DOHH2 (cell line): Measurements from ENCODE around the gene CDY2B.
"Not testable (repeated sequence)": the region's sequence is repeated elsewhere in the genome, so short reads cannot be mapped to it uniquely, and the experiment has no call there.

Experiments
- EZH2phosphoT487 ChIP-seq: fragments of 200-600 bp; sonication (generic); IDR thresholded peaks from 2 replicates; pipeline ENCODE4 v1.6.1; 2017; ENCODE audit warnings: borderline replicate concordance, mild to moderate bottlenecking, antibody characterized with exemption, low read length, moderate library complexity, mixed read lengths
- TF ChIP-seq, protein P1 (sequence below): fragments of 200-600 bp; sonication (generic); IDR thresholded peaks from one replicate; pipeline ENCODE4 v1.5.1; 2014; ENCODE audit warnings: antibody characterized with exemption, mild to moderate bottlenecking, low read depth, low read length; ENCODE audit not compliant: poor library complexity, severe bottlenecking

DNA sequence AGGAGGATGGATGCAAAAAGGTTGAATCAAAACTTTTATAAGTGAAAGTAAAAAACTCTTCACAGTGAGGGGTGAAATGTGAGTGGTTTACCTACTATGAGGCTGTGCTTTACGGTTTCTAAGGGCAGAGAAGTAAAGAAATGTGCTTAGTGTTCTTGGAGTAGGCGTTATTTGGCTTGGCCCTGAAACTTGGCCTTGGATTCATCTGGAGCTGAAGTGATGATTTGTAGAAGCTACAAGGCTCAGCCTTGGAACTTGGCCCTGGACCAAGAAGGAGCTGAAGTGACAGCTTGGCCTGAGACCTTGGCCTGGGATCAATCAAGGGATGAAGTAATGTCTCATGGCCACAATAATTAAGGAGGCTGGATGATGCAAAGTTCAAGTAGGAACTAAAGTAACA, 1.7 kb upstream of the CDY2B start:
- TF ChIP-seq, protein P1, sequence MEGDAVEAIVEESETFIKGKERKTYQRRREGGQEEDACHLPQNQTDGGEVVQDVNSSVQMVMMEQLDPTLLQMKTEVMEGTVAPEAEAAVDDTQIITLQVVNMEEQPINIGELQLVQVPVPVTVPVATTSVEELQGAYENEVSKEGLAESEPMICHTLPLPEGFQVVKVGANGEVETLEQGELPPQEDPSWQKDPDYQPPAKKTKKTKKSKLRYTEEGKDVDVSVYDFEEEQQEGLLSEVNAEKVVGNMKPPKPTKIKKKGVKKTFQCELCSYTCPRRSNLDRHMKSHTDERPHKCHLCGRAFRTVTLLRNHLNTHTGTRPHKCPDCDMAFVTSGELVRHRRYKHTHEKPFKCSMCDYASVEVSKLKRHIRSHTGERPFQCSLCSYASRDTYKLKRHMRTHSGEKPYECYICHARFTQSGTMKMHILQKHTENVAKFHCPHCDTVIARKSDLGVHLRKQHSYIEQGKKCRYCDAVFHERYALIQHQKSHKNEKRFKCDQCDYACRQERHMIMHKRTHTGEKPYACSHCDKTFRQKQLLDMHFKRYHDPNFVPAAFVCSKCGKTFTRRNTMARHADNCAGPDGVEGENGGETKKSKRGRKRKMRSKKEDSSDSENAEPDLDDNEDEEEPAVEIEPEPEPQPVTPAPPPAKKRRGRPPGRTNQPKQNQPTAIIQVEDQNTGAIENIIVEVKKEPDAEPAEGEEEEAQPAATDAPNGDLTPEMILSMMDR: not testable (repeated sequence)
- TF ChIP-seq EZH2phosphoT487: not testable (repeated sequence)
